ENCODE results near the gene MRPL54.
A peak's percentile ranks its signal among the peaks of the same experiment; 100 is the strongest.

MRPL54 gene

DNA sequence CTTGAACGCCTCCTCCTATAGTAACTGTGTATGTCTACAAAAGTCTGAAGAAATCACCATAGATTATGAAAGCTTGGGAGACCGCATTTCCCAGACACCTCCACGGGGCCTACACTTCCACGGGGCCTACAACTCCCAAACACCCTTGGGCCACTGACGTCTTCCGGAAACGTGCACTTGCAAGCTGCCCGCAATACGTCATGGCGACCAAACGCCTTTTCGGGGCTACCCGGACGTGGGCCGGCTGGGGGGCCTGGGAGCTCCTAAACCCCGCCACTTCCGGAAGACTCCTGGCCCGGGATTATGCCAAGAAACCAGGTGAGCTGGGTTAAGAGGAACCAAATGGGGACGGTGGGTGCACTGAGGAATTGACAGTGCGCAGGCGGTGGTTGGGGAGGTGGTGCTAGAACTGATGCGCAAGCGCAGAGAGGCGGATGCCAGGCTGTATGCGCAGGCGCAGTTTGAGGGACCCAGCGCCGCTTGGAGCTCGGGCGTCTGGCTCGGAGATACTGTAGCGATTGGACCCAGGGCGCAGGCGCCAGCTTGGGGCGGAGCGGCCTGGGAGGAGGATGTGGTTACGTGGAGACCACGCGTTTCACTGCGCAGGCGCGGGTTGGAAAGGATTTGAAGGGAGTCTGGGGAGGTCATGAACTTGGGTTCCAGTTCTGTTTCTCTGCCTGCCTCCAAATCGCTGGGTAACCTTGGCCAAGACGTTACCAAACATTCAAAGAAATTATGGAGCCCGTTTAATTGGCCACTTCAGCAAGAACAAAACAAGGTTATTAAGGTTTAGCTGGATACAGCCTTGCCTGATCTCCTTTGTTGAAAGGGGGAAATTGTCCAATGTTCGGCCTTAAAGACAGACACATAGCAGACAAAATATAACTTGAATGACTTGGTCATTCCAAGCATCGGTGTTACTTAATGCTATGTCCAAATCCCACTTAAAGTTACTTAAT lies at the start of gene MRPL54:
Gene MRPL54 (plus strand): TSS at position 182 of the 959 bp plus-strand sequence. CDS start 19 bp downstream, at position 201.
- TF ChIP-seq, protein P1, sequence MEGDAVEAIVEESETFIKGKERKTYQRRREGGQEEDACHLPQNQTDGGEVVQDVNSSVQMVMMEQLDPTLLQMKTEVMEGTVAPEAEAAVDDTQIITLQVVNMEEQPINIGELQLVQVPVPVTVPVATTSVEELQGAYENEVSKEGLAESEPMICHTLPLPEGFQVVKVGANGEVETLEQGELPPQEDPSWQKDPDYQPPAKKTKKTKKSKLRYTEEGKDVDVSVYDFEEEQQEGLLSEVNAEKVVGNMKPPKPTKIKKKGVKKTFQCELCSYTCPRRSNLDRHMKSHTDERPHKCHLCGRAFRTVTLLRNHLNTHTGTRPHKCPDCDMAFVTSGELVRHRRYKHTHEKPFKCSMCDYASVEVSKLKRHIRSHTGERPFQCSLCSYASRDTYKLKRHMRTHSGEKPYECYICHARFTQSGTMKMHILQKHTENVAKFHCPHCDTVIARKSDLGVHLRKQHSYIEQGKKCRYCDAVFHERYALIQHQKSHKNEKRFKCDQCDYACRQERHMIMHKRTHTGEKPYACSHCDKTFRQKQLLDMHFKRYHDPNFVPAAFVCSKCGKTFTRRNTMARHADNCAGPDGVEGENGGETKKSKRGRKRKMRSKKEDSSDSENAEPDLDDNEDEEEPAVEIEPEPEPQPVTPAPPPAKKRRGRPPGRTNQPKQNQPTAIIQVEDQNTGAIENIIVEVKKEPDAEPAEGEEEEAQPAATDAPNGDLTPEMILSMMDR (IDR thresholded peaks at IDR 0.05; ENCODE audit: borderline replicate concordance, insufficient read depth, low read depth, low read length) = no peak

DNA sequence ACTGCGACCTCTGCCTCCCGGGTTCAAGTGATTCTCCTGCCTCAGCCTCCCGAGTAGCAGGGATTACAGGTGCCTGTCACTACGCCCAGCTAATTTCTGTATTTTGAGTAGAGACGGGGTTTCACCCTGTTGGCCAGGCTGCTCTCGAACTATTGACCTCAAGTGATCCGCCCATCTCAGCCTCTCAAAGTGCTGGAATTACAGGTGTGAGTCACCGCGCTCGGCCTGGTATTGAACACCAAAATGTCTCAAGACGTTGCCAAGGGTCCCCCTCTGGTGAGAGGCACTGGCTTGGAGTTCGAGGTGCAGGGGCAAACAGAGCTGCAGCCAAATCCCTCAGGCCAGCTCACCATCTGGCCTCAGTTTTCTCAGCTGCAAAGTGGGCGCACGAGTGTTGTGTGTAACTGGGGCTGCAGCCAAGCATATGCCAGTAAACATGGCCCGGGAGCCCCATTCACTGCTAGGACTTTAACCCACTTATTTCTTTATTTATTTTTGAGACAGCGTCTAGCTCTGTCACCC lies 46.3 kb upstream of the MRPL54 start:
- no peak overlapping the region for H3K4me3 ChIP-seq (ENCODE audit: low read depth, low read length)
- TF ChIP-seq, protein P1 (IDR thresholded peaks at IDR 0.05; ENCODE audit: borderline replicate concordance, insufficient read depth, low read depth, low read length) = no peak

More for the DNA sequence above, at the start of gene MRPL54:
- H3K4me3 ChIP-seq (ENCODE audit: low read depth, low read length) = peak within 1 kb of the TSS; percentile 73

DNA sequence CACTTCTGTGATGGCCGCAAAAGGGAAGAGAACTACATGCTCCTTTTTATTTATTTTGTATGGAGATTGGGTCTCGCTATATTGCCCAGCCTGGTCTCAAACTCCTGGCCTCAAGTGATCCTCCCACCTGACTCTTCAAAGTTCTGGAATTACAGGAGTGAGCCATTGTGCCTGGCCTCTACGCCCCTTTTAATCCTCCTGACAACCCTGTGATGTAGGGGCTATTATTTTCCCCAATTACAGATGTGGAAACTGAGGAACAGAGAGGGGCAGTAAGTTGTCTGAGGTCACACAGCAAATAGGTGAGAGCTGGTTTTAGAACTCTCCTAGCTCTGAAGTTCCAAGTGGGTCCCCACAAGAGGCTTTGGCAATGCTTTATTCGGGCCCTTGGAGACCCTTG lies 42.6 kb upstream of the MRPL54 start:
- TF ChIP-seq, protein P1 (IDR thresholded peaks at IDR 0.05; ENCODE audit: borderline replicate concordance, insufficient read depth, low read depth, low read length) = no peak

DNA sequence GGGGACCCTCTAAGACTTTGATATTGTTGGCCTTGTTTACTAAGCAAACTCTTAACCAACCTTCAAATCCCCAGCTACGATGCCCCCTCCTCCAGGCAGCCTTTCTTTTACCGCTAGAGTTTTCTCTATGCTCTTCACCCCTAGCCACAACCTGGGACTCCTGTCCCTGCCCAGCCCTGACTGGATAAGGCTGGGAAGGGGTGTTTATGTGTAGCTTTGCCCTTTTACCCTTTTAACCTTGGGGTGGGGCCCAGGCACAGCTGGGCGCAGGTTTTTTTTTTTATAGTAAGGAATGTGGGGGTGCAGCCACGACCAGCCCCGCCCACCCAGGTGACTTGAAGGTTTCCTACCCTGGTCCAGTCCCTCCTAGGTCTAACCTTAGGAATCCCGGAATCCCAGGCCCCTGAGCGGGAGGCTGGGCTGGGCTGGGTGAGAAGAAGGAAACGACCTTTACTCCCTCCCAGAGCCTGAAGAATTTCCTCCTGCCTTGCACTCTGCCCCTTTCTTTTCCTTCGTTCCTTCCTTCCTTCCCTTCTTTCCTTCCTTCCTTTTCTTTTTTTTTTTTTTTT lies 42.0 kb upstream of the MRPL54 start:
- no peak overlapping the region for H3K4me3 ChIP-seq (ENCODE audit: low read depth, low read length)
- TF ChIP-seq, protein P1 (IDR thresholded peaks at IDR 0.05; ENCODE audit: borderline replicate concordance, insufficient read depth, low read depth, low read length) = no peak

More for the DNA sequence above, 42.6 kb upstream of the MRPL54 start:
- no peak overlapping the region for H3K4me3 ChIP-seq (ENCODE audit: low read depth, low read length)

DNA sequence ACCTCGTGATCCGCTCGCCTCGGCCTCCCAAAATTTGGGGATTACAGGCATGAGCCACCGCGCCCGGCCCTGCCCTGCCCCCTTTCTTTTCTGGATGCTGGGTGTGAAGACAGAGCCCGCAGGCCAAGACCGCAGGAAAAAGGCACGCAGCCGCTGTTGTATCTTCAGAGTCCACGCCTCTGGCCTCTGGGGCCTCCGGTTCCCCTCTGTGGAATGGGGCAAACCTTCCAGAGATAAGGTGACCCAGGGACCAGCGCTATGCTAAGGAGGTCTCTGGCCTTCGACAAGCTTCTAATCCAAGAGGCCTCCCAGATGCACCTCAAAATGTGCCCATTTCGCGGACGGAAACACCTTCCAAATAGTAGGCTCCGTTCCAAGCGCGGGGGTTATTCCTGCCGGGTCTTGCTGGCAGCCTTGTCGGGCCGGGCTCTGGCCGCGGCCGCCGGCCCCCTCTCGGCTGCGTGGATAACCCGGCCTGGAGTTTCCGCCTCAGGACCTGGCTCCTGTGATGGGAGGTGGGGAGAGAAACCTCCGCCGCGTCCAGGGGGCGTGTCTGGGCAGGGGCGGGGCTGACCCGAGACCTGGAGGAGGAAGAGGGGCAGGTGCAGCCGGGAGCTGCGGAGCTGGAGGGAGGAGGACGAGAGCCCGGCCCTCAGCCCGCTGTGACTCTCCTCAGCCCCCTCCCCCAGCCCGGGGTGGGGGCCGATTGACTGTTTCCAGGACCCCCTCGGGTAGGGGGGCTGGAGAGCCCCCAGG lies 41.2 kb upstream of the MRPL54 start:
- TF ChIP-seq, protein P1 (IDR thresholded peaks at IDR 0.05; ENCODE audit: borderline replicate concordance, insufficient read depth, low read depth, low read length) = no peak
- no peak overlapping the region for H3K4me3 ChIP-seq (ENCODE audit: low read depth, low read length)

DNA sequence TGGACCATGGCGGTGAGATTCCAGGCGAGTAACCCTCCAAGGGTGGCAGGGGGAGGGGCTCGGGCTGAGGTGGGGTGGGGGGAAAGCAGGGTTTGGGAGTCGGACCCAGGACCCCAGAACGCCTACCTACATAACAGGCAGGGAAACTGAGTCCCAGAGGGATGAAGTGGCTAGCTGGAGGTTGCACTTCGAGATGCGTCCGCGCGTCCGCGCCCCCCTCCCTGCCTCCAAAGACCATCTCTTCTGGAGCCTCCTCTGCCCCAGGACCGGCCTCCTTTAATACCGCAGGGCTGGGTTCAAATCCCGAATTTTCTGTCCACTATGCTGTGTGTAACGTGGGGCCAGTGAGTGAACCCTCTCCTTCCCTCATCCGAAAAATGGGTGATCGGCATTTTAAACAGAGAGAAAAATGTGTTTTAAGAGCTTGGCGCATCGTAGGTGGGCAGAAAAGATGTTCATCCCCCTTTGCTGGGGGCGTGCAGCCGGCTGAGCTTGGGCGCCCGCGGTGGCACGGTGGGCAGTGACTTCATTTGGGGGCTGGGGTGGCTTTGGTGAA lies 40.5 kb upstream of the MRPL54 start:
- TF ChIP-seq, protein P1 (IDR thresholded peaks at IDR 0.05; ENCODE audit: borderline replicate concordance, insufficient read depth, low read depth, low read length) = no peak
- H3K4me3 ChIP-seq (ENCODE audit: low read depth, low read length) = no peak overlapping the region
